Measurements from ENCODE around the gene IRGC. TPM values are rescaled to one million over a fixed set of nuclear protein-coding genes. Genes with fewer than 3 reads are reported as not detected.
A peak's percentile ranks its signal among the peaks of the same experiment; 100 is the strongest.

The IRGC gene
- total RNA-seq, 4 donors from 2014 or later: not detected

DNA sequence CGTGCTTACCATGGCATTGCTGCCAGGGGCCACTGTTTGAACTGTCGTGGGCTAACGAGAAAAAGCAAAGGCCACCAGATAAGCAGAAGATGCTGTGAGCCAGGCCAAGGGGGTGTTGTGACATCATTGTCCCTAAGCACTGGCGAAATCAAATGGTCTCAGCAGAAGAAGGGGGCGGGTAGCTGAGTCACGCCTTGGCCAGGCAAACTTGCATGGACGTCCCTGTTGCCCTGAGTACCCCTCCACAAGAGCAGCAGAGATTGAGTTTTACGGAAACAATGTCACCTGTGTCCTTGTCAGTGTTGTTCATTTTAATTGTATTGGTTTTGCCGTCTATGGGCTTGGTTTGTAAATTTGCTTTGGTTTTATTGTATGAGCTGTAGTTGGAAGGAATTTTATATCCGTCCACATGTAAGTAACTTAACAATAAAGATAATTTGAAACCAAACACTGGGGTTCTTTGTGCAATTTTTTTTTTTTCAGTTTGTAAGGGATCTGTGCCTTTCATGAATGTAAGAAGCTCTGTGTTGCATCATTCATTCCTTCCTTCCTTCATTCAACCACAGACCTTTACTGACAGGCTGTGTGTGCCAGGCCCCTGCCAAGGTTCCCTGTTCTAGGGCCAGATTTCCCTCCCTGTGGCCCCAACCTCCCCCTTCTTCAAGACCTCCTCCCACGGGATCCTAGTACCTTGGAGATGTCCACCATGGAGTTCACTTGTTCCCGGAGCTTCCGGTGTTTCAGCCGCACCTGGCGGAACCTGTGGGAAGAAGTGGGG, 52.6 kb downstream of the IRGC start:
- Histone ChIP-seq H3K27me3 (no peaks in the 10 kb centered on the region), H3K27ac (peak overlapping the region; percentile 56 to 73 (median 72)), H3K4me1 (peaks cover 8 to 60% (median 45%) of the 10 kb centered on the region in 4 donors), H3K4me3 (no peak overlapping the region), H3K9me3 (no peaks in the 10 kb centered on the region), H3K36me3 (no peaks in the 10 kb centered on the region)
- in situ Hi-C loops (cut with MboI; ENCODE audit: low pct_ligation_motif_present in 1 of 4, low pct_unique_long_range_greater_than_20kb in 1 of 4, low sequenced_read_pairs in 3 of 4) (no loop called here), intact Hi-C loops (cut with DNase I; ENCODE audit: low total_unique reads) (no loop called here)
- 46 to 63% methylated on average over 7 to 15 of the region's 15 CpGs for WGBS, 2 donors (ENCODE audit: low coverage in 1 of 2)
- peak; percentile 71 for DNase-seq
- TF ChIP-seq POLR2AphosphoS5 (IDR thresholded peaks at IDR 0.05): peak in 2 of 3 donors; percentile 8 to 11
- TF ChIP-seq EP300 (IDR thresholded peaks at IDR 0.05; ENCODE audit: low read depth): no peak

DNA sequence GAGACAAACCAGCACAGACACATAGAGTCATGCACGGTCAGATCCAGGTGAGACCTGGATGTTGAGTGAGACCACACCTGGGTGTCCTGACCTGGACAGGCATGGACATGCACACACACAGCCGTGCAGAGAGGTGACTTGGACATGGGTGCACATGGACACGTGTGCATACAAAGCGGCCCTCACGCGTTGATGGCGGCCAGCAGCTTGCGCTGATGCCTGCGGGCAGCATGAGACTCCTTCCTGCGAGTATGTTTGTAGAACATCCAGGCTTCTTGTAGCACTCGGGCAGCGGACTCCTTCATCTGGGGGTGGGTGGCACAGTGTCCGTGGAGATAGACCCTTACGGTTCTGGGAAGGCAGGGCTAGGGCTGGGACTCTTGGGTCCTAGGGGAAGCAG, 53.4 kb downstream of the IRGC start:
- TF ChIP-seq POLR2AphosphoS5 (IDR thresholded peaks at IDR 0.05) (no peak), POLR2A (IDR thresholded peaks at IDR 0.05) (no peak), EP300 (IDR thresholded peaks at IDR 0.05; ENCODE audit: low read depth) (no peak)
- TF ChIP-seq, protein P1, sequence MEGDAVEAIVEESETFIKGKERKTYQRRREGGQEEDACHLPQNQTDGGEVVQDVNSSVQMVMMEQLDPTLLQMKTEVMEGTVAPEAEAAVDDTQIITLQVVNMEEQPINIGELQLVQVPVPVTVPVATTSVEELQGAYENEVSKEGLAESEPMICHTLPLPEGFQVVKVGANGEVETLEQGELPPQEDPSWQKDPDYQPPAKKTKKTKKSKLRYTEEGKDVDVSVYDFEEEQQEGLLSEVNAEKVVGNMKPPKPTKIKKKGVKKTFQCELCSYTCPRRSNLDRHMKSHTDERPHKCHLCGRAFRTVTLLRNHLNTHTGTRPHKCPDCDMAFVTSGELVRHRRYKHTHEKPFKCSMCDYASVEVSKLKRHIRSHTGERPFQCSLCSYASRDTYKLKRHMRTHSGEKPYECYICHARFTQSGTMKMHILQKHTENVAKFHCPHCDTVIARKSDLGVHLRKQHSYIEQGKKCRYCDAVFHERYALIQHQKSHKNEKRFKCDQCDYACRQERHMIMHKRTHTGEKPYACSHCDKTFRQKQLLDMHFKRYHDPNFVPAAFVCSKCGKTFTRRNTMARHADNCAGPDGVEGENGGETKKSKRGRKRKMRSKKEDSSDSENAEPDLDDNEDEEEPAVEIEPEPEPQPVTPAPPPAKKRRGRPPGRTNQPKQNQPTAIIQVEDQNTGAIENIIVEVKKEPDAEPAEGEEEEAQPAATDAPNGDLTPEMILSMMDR (IDR thresholded peaks at IDR 0.05): no peak
- in situ Hi-C loops (cut with MboI; ENCODE audit: low pct_ligation_motif_present in 1 of 4, low pct_unique_long_range_greater_than_20kb in 1 of 4, low sequenced_read_pairs in 3 of 4): no loop called here
- H3K4me3 ChIP-seq: no peak overlapping the region
- WGBS, 2 donors (ENCODE audit: low coverage in 1 of 2): 60 to 72% methylated on average over 1 to 13 of the region's 14 CpGs
- intact Hi-C loops (cut with DNase I; ENCODE audit: low total_unique reads): no loop called here
- H3K9me3 ChIP-seq: no peaks in the 10 kb centered on the region
- H3K27me3 ChIP-seq: no peaks in the 10 kb centered on the region
- no peaks in the 10 kb centered on the region for H3K36me3 ChIP-seq
- DNase-seq: no peak
- H3K27ac ChIP-seq: peak overlapping the region; percentile 56 to 73 (median 72)
- peaks cover 9 to 63% (median 45%) of the 10 kb centered on the region in 4 donors for H3K4me1 ChIP-seq

Other genes starting within 250 kb of the IRGC start
- 10 to 100 TPM; 10.2 to 28.7 (median 16.5) TPM for gene PHLDB3, start 211.3 kb upstream of the IRGC start, total RNA-seq
- gene ETHE1, start 188.9 kb upstream of the IRGC start, total RNA-seq: 100 to 1,000 TPM; 438 to 667 (median 458) TPM
- gene ZNF575, start 182.9 kb upstream of the IRGC start, total RNA-seq: 1 to 10 TPM in 2 of 4 donors, under 1 TPM in 1, not detected in 1; 0.20 to 1.9 (median 1.8) TPM
- 100 to 1,000 TPM in 1 of 4 donors, 10 to 100 TPM in 2, 1 to 10 TPM in 1; 8.0 to 147 (median 15.8) TPM for gene XRCC1, start 140.5 kb upstream of the IRGC start, total RNA-seq
- 1 to 10 TPM in 3 of 4 donors, not detected in 1; 1.1 to 4.0 (median 1.6) TPM for gene PINLYP, start 140.3 kb upstream of the IRGC start, total RNA-seq
- 10 to 100 TPM; 15.7 to 32.5 (median 24.7) TPM for gene IRGQ, start 119.9 kb upstream of the IRGC start, total RNA-seq
- gene ZNF576, start 119.5 kb upstream of the IRGC start, total RNA-seq: 10 to 100 TPM in 2 of 4 donors, 1 to 10 TPM in 2; 3.7 to 11.9 (median 9.8) TPM
- gene SRRM5, start 104.0 kb upstream of the IRGC start, total RNA-seq: 1 to 10 TPM in 1 of 4 donors, under 1 TPM in 2, not detected in 1; 0.14 to 2.2 (median 0.64) TPM
- gene ZNF428, start 96.4 kb upstream of the IRGC start, total RNA-seq: 10 to 100 TPM in 3 of 4 donors, 1 to 10 TPM in 1; 3.0 to 17.1 (median 15.1) TPM
- gene CADM4, start 76.2 kb upstream of the IRGC start, total RNA-seq: 1 to 10 TPM in 3 of 4 donors, not detected in 1; 2.5 to 4.0 (median 3.7) TPM
- gene PLAUR, start 45.9 kb upstream of the IRGC start, total RNA-seq: 10 to 100 TPM; 12.1 to 76.2 (median 54.7) TPM
- 10 to 100 TPM in 3 of 4 donors, 1 to 10 TPM in 1; 4.1 to 68.7 (median 13.8) TPM for gene SMG9, start 38.9 kb downstream of the IRGC start, total RNA-seq
- 10 to 100 TPM in 3 of 4 donors, not detected in 1; 26.5 to 72.2 (median 37.4) TPM for gene KCNN4, start 64.9 kb downstream of the IRGC start, total RNA-seq
- gene LYPD5, start 86.4 kb downstream of the IRGC start, total RNA-seq: 1 to 10 TPM in 3 of 4 donors, not detected in 1; 2.1 to 5.2 (median 2.6) TPM
- gene ZNF283, start 111.2 kb downstream of the IRGC start, total RNA-seq: 100 to 1,000 TPM in 1 of 4 donors, 10 to 100 TPM in 3; 10.9 to 168 (median 17.8) TPM
- 1 to 10 TPM in 3 of 4 donors, not detected in 1; 2.9 to 7.8 (median 3.0) TPM for gene ZNF404, start 167.9 kb downstream of the IRGC start, total RNA-seq
- gene ZNF45, start 219.2 kb downstream of the IRGC start, total RNA-seq: 10 to 100 TPM in 3 of 4 donors, under 1 TPM in 1; 0.75 to 19.9 (median 11.6) TPM
- gene ZNF221, start 235.2 kb downstream of the IRGC start, total RNA-seq: 10 to 100 TPM in 1 of 4 donors, 1 to 10 TPM in 2, under 1 TPM in 1; 1.00 to 32.2 (median 3.7) TPM

All from transverse colon (tissue), 4 donors.